Measurements from ENCODE around the gene GULP1.

Gene GULP1

GRCh38 chr2:188570370-188570769, 278.7 kb downstream of the GULP1 start:
- no peak for TF ChIP-seq CTCF (IDR thresholded peaks at IDR 0.05; ENCODE audit: insufficient read depth, missing control alignments)
- FAIRE-seq, result no peak
- DNase-seq (ENCODE audit: insufficient read length, low spot score), result no peak

DNA sequence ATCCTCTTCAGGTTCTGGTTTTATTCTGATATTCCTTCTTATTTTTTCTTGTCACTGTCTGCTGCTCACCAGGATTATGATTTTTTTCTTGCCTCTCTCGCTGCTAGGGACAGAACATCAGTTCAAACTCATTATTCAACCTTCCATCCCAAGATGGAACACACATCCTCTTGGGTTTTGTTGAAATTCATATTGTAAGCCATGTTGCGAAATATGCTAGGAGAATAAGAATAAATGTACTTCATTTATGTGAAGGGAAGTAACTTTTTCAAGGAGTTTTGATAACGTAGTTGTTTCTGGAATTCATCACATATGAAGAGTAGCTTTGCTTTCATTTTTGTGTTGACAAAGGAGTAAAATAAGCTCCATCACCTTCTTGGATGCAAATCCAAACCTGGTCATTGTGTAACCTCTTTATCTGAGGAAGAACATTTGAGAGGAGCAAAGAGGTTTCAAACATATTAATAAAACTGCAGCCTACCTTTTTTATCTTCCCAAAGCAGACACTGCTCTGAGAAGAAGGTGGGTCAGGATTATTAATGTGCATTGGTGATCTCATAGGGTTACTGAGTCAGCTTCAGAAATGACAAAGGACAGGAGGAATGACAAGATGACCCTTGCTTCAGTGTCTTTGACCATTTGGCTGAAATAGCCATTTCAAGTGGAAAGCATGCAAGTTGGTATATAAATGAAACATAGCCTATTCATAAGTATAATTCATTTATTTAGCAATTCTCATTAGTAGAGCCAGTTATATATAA, 280.0 kb downstream of the GULP1 start:
- DNase-seq (ENCODE audit: insufficient read length, low spot score), result no peak
- FAIRE-seq, result no peak
- no peak for TF ChIP-seq CTCF (IDR thresholded peaks at IDR 0.05; ENCODE audit: insufficient read depth, missing control alignments)

DNA sequence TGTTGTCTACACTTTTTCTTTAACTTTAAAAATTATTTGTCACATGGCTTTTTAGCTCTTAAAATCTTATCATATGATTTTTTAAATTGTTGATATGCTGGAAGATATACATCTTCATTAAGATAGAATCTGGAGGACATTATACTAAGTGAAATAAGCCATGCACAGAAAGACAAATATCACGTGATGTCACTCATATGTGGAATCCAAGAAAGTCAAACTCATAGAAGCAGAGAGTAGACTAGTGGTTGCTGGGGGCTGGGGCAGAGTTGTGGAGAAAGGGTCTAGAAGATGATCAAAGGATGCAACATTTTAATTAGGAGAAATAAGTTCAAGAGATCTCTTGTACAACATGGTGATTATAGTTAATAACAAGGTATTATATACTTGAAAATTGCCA, 280.9 kb downstream of the GULP1 start:
- FAIRE-seq, result no peak
- TF ChIP-seq CTCF (IDR thresholded peaks at IDR 0.05; ENCODE audit: insufficient read depth, missing control alignments), result no peak
- no peak for DNase-seq (ENCODE audit: insufficient read length, low spot score)

- no peak for TF ChIP-seq CTCF (IDR thresholded peaks at IDR 0.05; ENCODE audit: insufficient read depth, missing control alignments)
- FAIRE-seq (no peak), DNase-seq (ENCODE audit: insufficient read length, low spot score) (no peak)
These were observed 281.8 kb downstream of the GULP1 start for GRCh38 chr2:188573453-188573852.

DNA sequence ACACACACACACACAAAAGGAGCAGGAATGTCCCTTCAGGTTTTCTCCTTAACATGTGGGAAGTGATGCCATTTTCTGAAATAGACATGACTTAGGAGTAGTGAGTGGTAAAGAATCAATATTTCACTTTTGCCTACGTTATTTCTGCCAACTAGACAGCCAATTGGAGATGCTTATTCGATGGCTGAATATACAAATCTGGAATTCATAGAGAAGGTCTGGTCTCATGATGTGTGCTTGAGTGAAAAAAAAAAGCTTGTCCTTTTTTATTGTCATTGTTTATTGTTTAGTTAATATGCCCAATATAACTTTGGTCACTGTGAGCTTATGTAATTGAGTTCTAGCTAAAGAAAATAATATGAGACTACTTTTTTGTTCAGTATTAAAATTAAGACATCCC, 284.3 kb downstream of the GULP1 start:
- FAIRE-seq, result no peak
- no peak for DNase-seq (ENCODE audit: insufficient read length, low spot score)
- no peak for TF ChIP-seq CTCF (IDR thresholded peaks at IDR 0.05; ENCODE audit: insufficient read depth, missing control alignments)

DNA sequence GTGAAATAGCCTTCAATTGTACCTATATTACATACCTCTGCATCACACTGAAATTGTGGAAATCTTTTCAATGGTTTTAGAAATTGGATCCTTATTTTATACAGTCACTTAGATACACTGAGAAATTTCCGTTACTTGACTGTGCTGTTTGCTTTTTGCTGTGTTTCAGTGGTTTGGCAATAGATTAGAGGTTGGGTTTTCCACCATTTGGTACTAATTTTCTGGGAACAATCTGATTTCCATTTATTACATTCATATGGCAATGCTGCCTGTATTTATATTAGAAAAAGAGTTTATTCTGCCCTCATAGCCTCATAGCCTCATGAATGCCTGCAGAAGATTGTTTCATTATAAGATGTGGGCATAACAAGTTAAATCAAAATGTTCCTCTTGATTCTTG, 285.0 kb downstream of the GULP1 start:
- no peak for TF ChIP-seq CTCF (IDR thresholded peaks at IDR 0.05; ENCODE audit: insufficient read depth, missing control alignments)
- no peak for DNase-seq (ENCODE audit: insufficient read length, low spot score)
- FAIRE-seq, result no peak

- TF ChIP-seq CTCF (IDR thresholded peaks at IDR 0.05; ENCODE audit: insufficient read depth, missing control alignments), result no peak
- no peak for DNase-seq (ENCODE audit: insufficient read length, low spot score)
- FAIRE-seq, result no peak
These were observed 285.6 kb downstream of the GULP1 start for GRCh38 chr2:188577231-188577630.

Measured in D721Med (cell line).